Pancreas (tissue), 10 donors: ENCODE measurements around the gene PNMA1. TPM values are rescaled to one million over a fixed set of nuclear protein-coding genes. Genes with fewer than 3 reads are reported as not detected.
A peak's percentile ranks its signal among the peaks of the same experiment; 100 is the strongest.

ENCODE experiments used
- ATAC-seq, 4 donors: fragments of 200-7000 bp; cut with Tn5 transposase; one replicate each; pipeline versions ENCODE4 v1.8.0 to v1.9.1; 2020; ENCODE audit warnings: mild to moderate bottlenecking in 4 of 4, moderate library complexity in 4 of 4
- DNase-seq, 6 donors: peaks; one replicate each; pipeline ENCODE4 v3.0.0-alpha.2; 2020
- FAIRE-seq: peaks from 2 replicates; lab custom pipeline; 2012; peaks lifted over from hg19 to GRCh38; lab: Jason Lieb, UNC
- H3K27ac ChIP-seq, 4 donors: fragments of 200-600 bp; sonication (generic); 1 replicate in 3 of 4; 2 replicates in 1 of 4; pipeline versions ENCODE4 v1.5.0 to v1.8.0; 2020
- H3K27me3 ChIP-seq, 4 donors: fragments of 200-600 bp; one replicate each; pipeline ENCODE4 v1.8.0; 2021
- H3K36me3 ChIP-seq, 3 donors: fragments of 200-600 bp; sonication (generic) in 1 of 3; one replicate each; pipeline versions ENCODE4 v1.5.0 to v1.8.0; 2020 to 2021
- H3K4me1 ChIP-seq, 3 donors: fragments of 200-600 bp; one replicate each; pipeline ENCODE4 v1.8.0; 2021
- H3K4me3 ChIP-seq, 4 donors: fragments of 200-600 bp; sonication (generic) in 2 of 4; one replicate each; pipeline versions ENCODE4 v1.5.0 to v1.8.0; 2020 to 2021
- H3K9me3 ChIP-seq, 4 donors: fragments of 200-600 bp; one replicate each; pipeline ENCODE4 v1.8.0; 2021
- WGBS, 2 donors: extraction: QIAGEN DNeasy Blood & Tissue Kit; methylation state at CpG; one replicate each; pipeline ENCODE4 v1.1.7; 2013; 5-methylcytosine and 5-hydroxymethylcytosine counted together
- intact Hi-C, 3 donors: fragments of 100-400 bp; cut with DNase I; formaldehyde crosslinking; loops; one replicate each; pipeline versions ENCODE4 v1.11.1 to v1.14.2; 2022
- polyA plus RNA-seq, 2 donors: library from polyadenylated mRNA; stranded (reverse); fragments of 200-250 nt; gene quantifications; one replicate each; pipeline ENCODE4 v1.2.3, GENCODE V29; 2013
- total RNA-seq, 6 donors: library from RNA; stranded (reverse); fragmentation: NEBNext Ultra II Directional in 4 of 6; extraction: Animal tissue kit (Norgen Biotek cat#: 25700) in 4 of 6; gene quantifications; one replicate each; pipeline versions ENCODE4 v1.2.1 to v1.2.4, GENCODE V29; 2021 to 2023
- TF ChIP-seq, protein P1 (sequence below), 4 donors: fragments of 200-600 bp; sonication (generic) in 3 of 4; IDR thresholded peaks; one replicate each; pipeline versions ENCODE4 v1.5.0 to v1.8.0; 2021; ENCODE audit warnings: antibody characterized with exemption in 4 of 4
- donor health status: healthy with polysubstance abuse.
- donor health status: DM: no; HTN: no; CAD: no; lungs with moderate emphysema.
- donor health status: DM: no; HTN: no; CAD: no.
- donor health status: control.
- donor health status: control.
- donor health status: Bipolar disorder and iron deficiency.
- donor health status: DM: yes; HTN: yes; CAD: no.
- donor health status: DM: no; HTN: no; CAD: no.
- donor health status: DM: no; HTN: no; CAD: no.
- donor health status: DM: yes; HTN: yes; CAD: no.

The PNMA1 gene
- total and polyA plus RNA-seq, 8 donors: 2.8 to 25.4 (median 6.7) TPM

- intact Hi-C loops: loop anchor here in 2 of 3 donors (5.0 kb wide), 1 partner anchor 98 kb away; no protein-coding TSS in a partner anchor
These were observed 14.6 kb upstream of the PNMA1 start for GRCh38 chr14:73728717-73729330.

DNA sequence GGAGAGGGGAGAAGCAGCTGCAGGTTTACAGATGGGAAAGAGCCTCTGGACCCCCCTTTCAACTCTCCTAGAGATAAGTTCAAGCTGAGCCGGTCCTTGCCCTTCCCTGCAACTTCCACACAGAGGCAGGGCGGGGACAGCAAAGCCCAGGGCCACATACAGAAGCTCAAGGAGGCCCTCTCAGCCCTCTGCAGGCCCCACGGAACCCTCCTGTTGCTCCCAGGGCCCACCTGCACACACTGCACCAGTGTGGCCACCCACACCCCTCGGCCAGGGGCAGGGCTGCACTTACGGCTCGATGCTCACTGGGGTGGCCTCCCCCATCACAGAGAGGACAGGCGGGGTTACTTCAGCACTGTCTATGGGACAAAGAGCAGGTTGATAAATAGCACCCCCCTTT, 13.0 kb upstream of the PNMA1 start:
- intact Hi-C loops: loop anchor here in 2 of 3 donors (5.0 kb wide), 1 partner anchor 100 kb away; no protein-coding TSS in a partner anchor
- H3K4me3 ChIP-seq: no peak overlapping the region
- TF ChIP-seq, protein P1, sequence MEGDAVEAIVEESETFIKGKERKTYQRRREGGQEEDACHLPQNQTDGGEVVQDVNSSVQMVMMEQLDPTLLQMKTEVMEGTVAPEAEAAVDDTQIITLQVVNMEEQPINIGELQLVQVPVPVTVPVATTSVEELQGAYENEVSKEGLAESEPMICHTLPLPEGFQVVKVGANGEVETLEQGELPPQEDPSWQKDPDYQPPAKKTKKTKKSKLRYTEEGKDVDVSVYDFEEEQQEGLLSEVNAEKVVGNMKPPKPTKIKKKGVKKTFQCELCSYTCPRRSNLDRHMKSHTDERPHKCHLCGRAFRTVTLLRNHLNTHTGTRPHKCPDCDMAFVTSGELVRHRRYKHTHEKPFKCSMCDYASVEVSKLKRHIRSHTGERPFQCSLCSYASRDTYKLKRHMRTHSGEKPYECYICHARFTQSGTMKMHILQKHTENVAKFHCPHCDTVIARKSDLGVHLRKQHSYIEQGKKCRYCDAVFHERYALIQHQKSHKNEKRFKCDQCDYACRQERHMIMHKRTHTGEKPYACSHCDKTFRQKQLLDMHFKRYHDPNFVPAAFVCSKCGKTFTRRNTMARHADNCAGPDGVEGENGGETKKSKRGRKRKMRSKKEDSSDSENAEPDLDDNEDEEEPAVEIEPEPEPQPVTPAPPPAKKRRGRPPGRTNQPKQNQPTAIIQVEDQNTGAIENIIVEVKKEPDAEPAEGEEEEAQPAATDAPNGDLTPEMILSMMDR (IDR thresholded peaks at IDR 0.05): no peak
- H3K36me3 ChIP-seq: peaks cover 14 to 56% (median 22%) of the 10 kb centered on the region in 3 donors
- H3K9me3 ChIP-seq: no peaks in the 10 kb centered on the region
- H3K27me3 ChIP-seq: no peaks in the 10 kb centered on the region
- no peak overlapping the region for H3K27ac ChIP-seq
- H3K4me1 ChIP-seq: no peaks in the 10 kb centered on the region
- 91 to 97% methylated on average over 7 of the region's 7 CpGs for WGBS, 2 donors
- DNase-seq (peak in 1 of 6 donors; percentile 60), FAIRE-seq (no peak), ATAC-seq (no peak)

More at GRCh38 chr14:73728717-73729330, 14.6 kb upstream of the PNMA1 start:
- peak; percentile 84 to 92 (median 88) for ATAC-seq
- Histone ChIP-seq H3K9me3 (no peaks in the 10 kb centered on the region), H3K36me3 (peaks cover 13 to 40% (median 14%) of the 10 kb centered on the region in 3 donors), H3K4me3 (no peak overlapping the region), H3K27me3 (no peaks in the 10 kb centered on the region), H3K27ac (peak overlapping the region in 1 of 4 donors; percentile 41), H3K4me1 (no peaks in the 10 kb centered on the region)
- FAIRE-seq: no peak
- TF ChIP-seq, protein P1 (IDR thresholded peaks at IDR 0.05): peak; percentile 90 to 92 (median 91)
- peak; percentile 72 to 93 (median 88) for DNase-seq
- WGBS, 2 donors: 19 to 26% methylated on average over 6 of the region's 6 CpGs

- intact Hi-C loops: loop anchor here in 2 of 3 donors (5.0 kb wide), 1 partner anchor 101 kb away; no protein-coding TSS in a partner anchor
- DNase-seq: peak in 1 of 6 donors; percentile 63
These were observed 12.1 kb upstream of the PNMA1 start for GRCh38 chr14:73726025-73726961.

DNA sequence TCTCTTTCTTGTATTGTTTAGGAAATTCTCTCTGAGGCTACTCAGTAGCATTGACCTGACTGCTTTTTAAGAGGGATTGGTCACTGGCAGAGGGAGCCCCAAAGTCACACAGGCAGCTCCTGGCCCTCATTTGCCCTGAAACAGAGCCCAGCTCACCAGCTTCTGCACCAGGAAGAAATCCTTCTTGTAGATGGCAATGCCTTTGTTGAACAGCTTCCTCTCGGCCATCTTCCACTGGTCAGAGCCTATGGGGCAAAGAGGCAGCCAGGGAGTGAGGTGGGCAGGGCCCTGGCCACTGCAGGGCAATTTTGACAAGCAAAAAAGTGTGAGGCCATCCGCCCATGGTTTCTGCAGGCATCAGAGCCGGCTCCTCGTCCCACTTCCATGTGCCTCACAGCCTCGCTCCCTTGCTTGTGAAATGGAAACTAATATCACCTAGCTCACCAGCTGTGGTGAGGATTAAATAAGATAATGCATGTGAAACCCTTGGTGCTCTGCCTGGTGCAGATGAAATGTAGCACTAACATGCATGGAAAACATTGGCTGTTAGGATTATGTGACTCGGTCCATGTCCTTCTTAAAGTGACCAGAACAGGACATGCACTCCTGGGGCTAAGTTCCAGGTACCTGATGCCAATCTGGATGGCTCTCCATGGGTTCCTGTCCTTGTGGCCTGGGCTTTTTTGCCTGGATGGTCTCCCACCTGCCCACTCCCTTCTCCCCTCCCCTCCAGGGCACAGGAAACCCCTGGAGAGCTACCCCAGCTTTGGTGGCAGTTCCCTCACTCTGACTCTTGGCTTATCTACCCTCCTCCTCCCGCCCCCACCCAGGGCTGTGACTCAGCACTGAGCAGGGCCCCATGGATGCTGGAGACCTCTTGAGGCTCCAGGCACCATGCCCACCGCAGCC, 11.2 kb upstream of the PNMA1 start:
- DNase-seq (no peak), FAIRE-seq (no peak), ATAC-seq (no peak)
- Histone ChIP-seq H3K27me3 (no peaks in the 10 kb centered on the region), H3K27ac (peak overlapping the region in 1 of 4 donors; percentile 51), H3K4me3 (no peak overlapping the region), H3K4me1 (no peaks in the 10 kb centered on the region), H3K36me3 (peaks cover 14 to 68% (median 37%) of the 10 kb centered on the region in 3 donors), H3K9me3 (no peaks in the 10 kb centered on the region)
- 87 to 90% methylated on average over 8 of the region's 8 CpGs for WGBS, 2 donors
- intact Hi-C loops: loop anchor here in 2 of 3 donors (5.0 kb wide), 1 partner anchor 102 kb away; no protein-coding TSS in a partner anchor
- TF ChIP-seq, protein P1 (IDR thresholded peaks at IDR 0.05): no peak

More at GRCh38 chr14:73726025-73726961, 12.1 kb upstream of the PNMA1 start:
- H3K9me3 ChIP-seq: no peaks in the 10 kb centered on the region
- FAIRE-seq (no peak), ATAC-seq (no peak)
- H3K27ac ChIP-seq: no peak overlapping the region
- no peaks in the 10 kb centered on the region for H3K4me1 ChIP-seq
- 83 to 88% methylated on average over 14 of the region's 14 CpGs for WGBS, 2 donors
- TF ChIP-seq, protein P1 (IDR thresholded peaks at IDR 0.05): no peak
- no peaks in the 10 kb centered on the region for H3K27me3 ChIP-seq
- peaks cover 14 to 64% (median 30%) of the 10 kb centered on the region in 3 donors for H3K36me3 ChIP-seq
- no peak overlapping the region for H3K4me3 ChIP-seq
